PC-9 (cell line): ENCODE measurements around the gene SCNN1B. TPM values are rescaled to one million over a fixed set of nuclear protein-coding genes. Genes with fewer than 3 reads are reported as not detected.

Experiments
- BruUV-seq: library from RNA; stranded (reverse); fragments of 400-500 nt; replicated peaks from 2 replicates; lab custom pipeline; 2021; lab: Mats Ljungman, UMichigan
- CTCF ChIA-PET: fragments of 300-600 bp; sonication (Branson Sonifier 250); formaldehyde crosslinking; loops from one replicate; lab custom pipeline; 2022; ENCODE audit warnings: antibody characterized with exemption; lab: Charles Lee
- POLR2A ChIA-PET: fragments of 300-600 bp; sonication (Branson Sonifier 250); formaldehyde crosslinking; loops from one replicate; lab custom pipeline; 2022; ENCODE audit warnings: antibody characterized with exemption; ENCODE audit not compliant: unreplicated experiment; lab: Charles Lee
- DNase-seq, 2 experiments: peaks; one replicate each; pipeline versions ENCODE4 v3.0.0 to v3.0.0-alpha.2; 2015 to 2022; ENCODE audit warnings: mixed read lengths in 1 of 2
- H2AFZ ChIP-seq: fragments of 200-600 bp; sonication (generic); 2 replicates; pipeline ENCODE4 v1.8.1; 2017; ENCODE audit warnings: antibody characterized with exemption
- H3F3A ChIP-seq: fragments of 200-600 bp; sonication (generic); 2 replicates; pipeline ENCODE4 v1.8.1; 2017; ENCODE audit warnings: antibody characterized with exemption, mild to moderate bottlenecking, low read depth; ENCODE audit not compliant: insufficient read depth
- H3K27ac ChIP-seq: fragments of 200-600 bp; sonication (generic); 2 replicates; pipeline ENCODE4 v1.6.1; 2016; ENCODE audit warnings: mixed run types
- H3K27me3 ChIP-seq: fragments of 200-600 bp; sonication (generic); 2 replicates; pipeline ENCODE4 v1.6.1; 2016; ENCODE audit warnings: low read depth, mixed run types; ENCODE audit not compliant: insufficient read depth
- H3K36me3 ChIP-seq: fragments of 200-600 bp; sonication (generic); 2 replicates; pipeline ENCODE4 v1.6.1; 2016; ENCODE audit warnings: low read depth, mixed run types
- H3K4me1 ChIP-seq: fragments of 200-600 bp; sonication (generic); replicated peaks from 2 replicates; pipeline ENCODE4 v1.6.1; 2016; ENCODE audit warnings: mixed run types; ENCODE audit not compliant: insufficient read depth
- H3K4me2 ChIP-seq: fragments of 200-600 bp; sonication (generic); 2 replicates; pipeline ENCODE4 v1.6.1; 2017; ENCODE audit warnings: mixed run types
- H3K4me3 ChIP-seq: fragments of 200-600 bp; sonication (generic); 2 replicates; pipeline ENCODE4 v1.6.1; 2016; ENCODE audit warnings: mixed run types
- H3K79me2 ChIP-seq: fragments of 200-600 bp; sonication (generic); 2 replicates; pipeline ENCODE4 v1.6.1; 2017; ENCODE audit warnings: low read depth, mixed run types
- H3K9me2 ChIP-seq: fragments of 200-600 bp; sonication (generic); 2 replicates; pipeline ENCODE4 v1.8.1; 2017; ENCODE audit warnings: mild to moderate bottlenecking; ENCODE audit not compliant: insufficient read depth
- H3K9me3 ChIP-seq: fragments of 200-600 bp; sonication (generic); 2 replicates; pipeline ENCODE4 v1.8.1; 2016; ENCODE audit warnings: low read depth; ENCODE audit not compliant: insufficient read depth
- H4K20me1 ChIP-seq: fragments of 200-600 bp; sonication (generic); 2 replicates; pipeline ENCODE4 v1.8.1; 2017; ENCODE audit not compliant: insufficient read depth
- CTCF ChIP-seq: fragments of 200-600 bp; sonication (generic); conservative IDR thresholded peaks from 2 replicates; pipeline ENCODE4 v1.6.1; 2017; ENCODE audit warnings: mixed run types, antibody characterized with exemption, mild to moderate bottlenecking, moderate library complexity
- EZH2 ChIP-seq: fragments of 200-600 bp; sonication (generic); IDR thresholded peaks from 2 replicates; pipeline ENCODE4 v1.8.0; 2017; ENCODE audit warnings: antibody characterized with exemption, low read depth
- intact Hi-C: fragments of 100-400 bp; cut with micrococcal nuclease; formaldehyde crosslinking; loops from one replicate; pipeline ENCODE4 v1.10.0; 2022; ENCODE audit not compliant: unreplicated experiment
- total RNA-seq: library from RNA; stranded (reverse); gene quantifications from 2 replicates; pipeline ENCODE4 v1.2.3, GENCODE V29; 2021

SCNN1B gene
- total RNA-seq, 1 experiment from 2014 or later, result 0.57 TPM

- no peak overlapping the region for H2AFZ ChIP-seq
- peak overlapping the region; percentile 63 for H3K27ac ChIP-seq
- no peak overlapping the region for H3K4me3 ChIP-seq
- peak overlapping the region; percentile 52 for H3K4me2 ChIP-seq
- intact Hi-C loops, result loop anchor here (1.0 to 10.0 kb wide), 3 partner anchors 26 to 80 kb away; partner anchors contain the start of gene SCNN1G
- ChIA-PET POLR2A (interaction anchor here (0.6 kb wide), 1 partner anchor 77 kb away, joined by 17 read pairs; no protein-coding TSS in a partner anchor), CTCF (interaction anchor here (1.4 kb wide), 1 partner anchor 181 kb away, joined by 4 read pairs; no protein-coding TSS in a partner anchor)
- no peaks in the 10 kb centered on the region for H3K9me3 ChIP-seq
- H3K9me2 ChIP-seq, result no peaks in the 10 kb centered on the region
- no peaks in the 10 kb centered on the region for H3K79me2 ChIP-seq
- TF ChIP-seq CTCF (no peak), EZH2 (no peak)
- H3K36me3 ChIP-seq, result no peaks in the 10 kb centered on the region
- peaks cover 38% of the 10 kb centered on the region for H3F3A ChIP-seq
- no peaks in the 10 kb centered on the region for H3K27me3 ChIP-seq
- DNase-seq, result peak; percentile 83 to 93
- peaks cover 56% of the 10 kb centered on the region for H3K4me1 ChIP-seq
- BruUV-seq, result no TSS peak
- no peaks in the 10 kb centered on the region for H4K20me1 ChIP-seq
Observed at GRCh38 chr16:23254338-23254737, 47.8 kb upstream of the SCNN1B start.

- no peak overlapping the region for H3K4me3 ChIP-seq
- no peaks in the 10 kb centered on the region for H3K27me3 ChIP-seq
- no peaks in the 10 kb centered on the region for H3K9me3 ChIP-seq
- no peak overlapping the region for H2AFZ ChIP-seq
- H3K4me2 ChIP-seq, result peak overlapping the region; percentile 52
- H3K9me2 ChIP-seq, result no peaks in the 10 kb centered on the region
- no TSS peak for BruUV-seq
- H3K36me3 ChIP-seq, result no peaks in the 10 kb centered on the region
- no peak for DNase-seq
- ChIA-PET CTCF (interaction anchor here (0.7 kb wide), 1 partner anchor 95 kb away, joined by 3 read pairs; no protein-coding TSS in a partner anchor), POLR2A (interaction anchor here (0.6 kb wide), 1 partner anchor 76 kb away, joined by 17 read pairs; no protein-coding TSS in a partner anchor)
- H3K27ac ChIP-seq, result peak overlapping the region; percentile 63
- H3K79me2 ChIP-seq, result no peaks in the 10 kb centered on the region
- peaks cover 62% of the 10 kb centered on the region for H3K4me1 ChIP-seq
- H4K20me1 ChIP-seq, result no peaks in the 10 kb centered on the region
- intact Hi-C loops, result loop anchor here (1.0 to 10.0 kb wide), 5 partner anchors 26 to 167 kb away; partner anchors contain the start of gene SCNN1G
- H3F3A ChIP-seq, result peaks cover 43% of the 10 kb centered on the region
- no peak for TF ChIP-seq EZH2
- no peak for TF ChIP-seq CTCF
Observed at GRCh38 chr16:23255000-23255399, 47.1 kb upstream of the SCNN1B start.

- peaks cover 70% of the 10 kb centered on the region for H3K4me1 ChIP-seq
- peaks cover 43% of the 10 kb centered on the region for H3F3A ChIP-seq
- H2AFZ ChIP-seq, result no peak overlapping the region
- BruUV-seq, result no TSS peak
- ChIA-PET CTCF (no interaction called here), POLR2A (no interaction called here)
- H4K20me1 ChIP-seq, result no peaks in the 10 kb centered on the region
- no peak for TF ChIP-seq EZH2
- TF ChIP-seq CTCF, result no peak
- H3K27ac ChIP-seq, result peak overlapping the region; percentile 94
- peak overlapping the region; percentile 69 for H3K4me2 ChIP-seq
- no peak overlapping the region for H3K4me3 ChIP-seq
- intact Hi-C loops, result loop anchor here (5.0 to 10.0 kb wide), 3 partner anchors 78 to 166 kb away; no protein-coding TSS in a partner anchor
- H3K27me3 ChIP-seq, result no peaks in the 10 kb centered on the region
- H3K36me3 ChIP-seq, result no peaks in the 10 kb centered on the region
- H3K9me2 ChIP-seq, result no peaks in the 10 kb centered on the region
- no peaks in the 10 kb centered on the region for H3K79me2 ChIP-seq
- no peaks in the 10 kb centered on the region for H3K9me3 ChIP-seq
- DNase-seq, result no peak
Observed at GRCh38 chr16:23256440-23256839, 45.7 kb upstream of the SCNN1B start.
